Activated naive CD8-positive, alpha-beta T cell (primary cell): ENCODE results near the gene MAP2K2.

Source experiments
- H3K27ac Mint-ChIP-seq: one replicate; pipeline ENCODE4 v1.8.0; 2021; ENCODE audit warnings: mixed read lengths
- H3K27me3 Mint-ChIP-seq: one replicate; pipeline ENCODE4 v1.8.0; 2021; ENCODE audit warnings: mixed read lengths
- H3K36me3 Mint-ChIP-seq: one replicate; pipeline ENCODE4 v1.8.0; 2021; ENCODE audit warnings: mixed read lengths
- H3K4me1 Mint-ChIP-seq: one replicate; pipeline ENCODE4 v1.8.0; 2021; ENCODE audit warnings: low read depth, mixed read lengths
- H3K4me3 Mint-ChIP-seq: one replicate; pipeline ENCODE4 v1.8.0; 2021; ENCODE audit warnings: mild to moderate bottlenecking, mixed read lengths
- H3K9me3 Mint-ChIP-seq: one replicate; pipeline ENCODE4 v1.8.0; 2021; ENCODE audit warnings: low read depth, mixed read lengths

The MAP2K2 gene

DNA sequence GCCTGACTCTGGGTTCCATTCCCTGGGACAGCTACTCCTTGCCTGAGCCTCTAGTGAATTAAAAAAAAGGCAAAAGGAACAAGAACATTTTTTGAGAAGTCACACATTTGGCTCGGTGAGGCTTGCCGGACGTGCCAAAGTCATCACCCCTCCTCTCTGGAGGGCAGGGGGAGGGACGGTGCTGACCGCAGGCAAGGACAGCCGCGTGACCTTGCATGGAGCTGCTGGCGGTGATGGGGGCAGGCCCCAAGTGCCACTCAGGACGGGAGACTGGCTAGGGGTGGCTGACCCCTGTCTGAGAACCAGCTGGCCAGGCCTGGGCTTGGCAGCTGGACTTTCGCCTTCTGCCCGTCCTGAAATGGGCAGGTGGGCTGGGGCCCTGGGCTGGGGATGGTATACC lies 26.4 kb downstream of the MAP2K2 start:
- H3K27me3 Mint-ChIP-seq: no peaks in the 10 kb centered on the region
- H3K36me3 Mint-ChIP-seq: no peaks in the 10 kb centered on the region
- no peak overlapping the region for H3K27ac Mint-ChIP-seq
- H3K4me3 Mint-ChIP-seq: no peak overlapping the region
- no peaks in the 10 kb centered on the region for H3K4me1 Mint-ChIP-seq
- no peaks in the 10 kb centered on the region for H3K9me3 Mint-ChIP-seq

- Mint-ChIP-seq H3K4me1 (no peaks in the 10 kb centered on the region), H3K27ac (no peak overlapping the region), H3K36me3 (no peaks in the 10 kb centered on the region), H3K27me3 (no peaks in the 10 kb centered on the region), H3K4me3 (no peak overlapping the region), H3K9me3 (no peaks in the 10 kb centered on the region)
Observed at GRCh38 chr19:4096049-4096892, 27.7 kb downstream of the MAP2K2 start.

DNA sequence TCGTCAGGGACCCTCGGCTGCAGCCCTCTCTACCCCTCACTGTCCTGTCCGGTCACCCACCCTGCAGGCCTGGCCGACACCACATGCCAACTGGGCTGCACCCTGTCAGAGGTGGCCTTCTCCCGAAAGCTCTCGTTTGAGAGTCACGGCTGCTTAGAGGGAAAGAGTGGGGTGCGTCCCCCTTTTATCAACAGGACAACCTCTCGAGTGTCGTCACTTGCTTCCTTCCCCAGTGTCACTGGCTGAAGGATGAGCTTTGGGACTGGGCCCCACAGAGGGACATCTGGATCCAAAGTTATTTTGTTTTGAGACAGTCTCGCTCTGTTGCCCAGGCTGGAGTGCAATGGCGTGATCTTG lies 28.5 kb downstream of the MAP2K2 start:
- Mint-ChIP-seq H3K27me3 (no peaks in the 10 kb centered on the region), H3K27ac (no peak overlapping the region), H3K9me3 (no peaks in the 10 kb centered on the region)

GRCh38 chr19:4094761-4095487 lies 29.0 kb downstream of the MAP2K2 start:
- Mint-ChIP-seq H3K4me1 (peaks cover 1% of the 10 kb centered on the region), H3K9me3 (no peaks in the 10 kb centered on the region), H3K4me3 (no peak overlapping the region), H3K36me3 (no peaks in the 10 kb centered on the region), H3K27ac (no peak overlapping the region), H3K27me3 (no peaks in the 10 kb centered on the region)

More for the DNA sequence above, 28.5 kb downstream of the MAP2K2 start:
- Mint-ChIP-seq H3K36me3 (no peaks in the 10 kb centered on the region), H3K4me3 (no peak overlapping the region), H3K4me1 (no peaks in the 10 kb centered on the region)

DNA sequence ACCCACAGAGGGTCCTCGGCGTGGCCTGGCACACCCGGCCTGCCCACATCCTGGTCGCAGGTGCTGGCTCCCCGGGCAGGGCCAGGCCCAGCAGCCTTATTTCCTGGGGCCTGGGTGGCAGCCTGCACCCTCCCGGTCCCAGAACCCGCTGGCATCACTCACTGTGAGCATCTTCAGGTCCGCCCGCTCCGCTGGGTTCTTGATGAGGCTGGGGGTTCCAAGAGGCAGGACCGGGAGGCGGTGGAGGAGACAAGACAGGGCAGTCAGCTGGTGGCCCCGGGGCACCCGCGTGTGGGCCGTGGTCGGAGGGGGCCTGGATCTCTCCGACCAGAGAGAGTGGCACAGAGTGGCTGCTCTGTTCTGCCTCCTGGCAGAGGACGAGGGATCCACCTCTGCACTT lies 29.6 kb downstream of the MAP2K2 start:
- no peak overlapping the region for H3K27ac Mint-ChIP-seq
- no peaks in the 10 kb centered on the region for H3K9me3 Mint-ChIP-seq
- H3K4me3 Mint-ChIP-seq: no peak overlapping the region
- no peaks in the 10 kb centered on the region for H3K36me3 Mint-ChIP-seq
- H3K27me3 Mint-ChIP-seq: no peaks in the 10 kb centered on the region
- H3K4me1 Mint-ChIP-seq: peaks cover 5% of the 10 kb centered on the region

DNA sequence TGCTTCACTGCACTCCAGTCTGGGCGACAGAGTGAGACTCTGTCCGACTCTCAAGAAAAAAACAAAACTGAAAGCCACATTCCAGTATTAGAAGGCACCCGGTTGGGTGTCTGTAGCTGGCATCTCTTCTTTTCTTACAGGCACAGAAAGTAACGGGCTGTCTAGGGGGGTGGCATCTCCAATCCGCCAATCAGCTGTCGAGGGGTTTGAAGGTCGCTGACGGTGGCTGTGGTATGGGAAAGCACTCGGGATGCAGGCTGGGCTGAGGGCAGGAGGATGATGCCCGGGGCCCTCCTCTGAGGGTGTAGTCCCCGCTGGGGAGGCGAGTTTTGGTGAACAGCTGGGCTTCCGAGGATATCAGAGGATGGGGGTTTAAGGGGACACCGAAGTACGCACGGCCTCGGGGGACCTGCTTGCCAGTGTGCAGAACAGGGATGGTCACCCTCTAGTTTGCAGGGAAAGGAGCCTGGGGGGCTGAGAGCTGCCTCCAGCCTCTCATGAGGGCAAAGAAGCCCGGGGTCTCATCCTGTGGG lies 30.2 kb downstream of the MAP2K2 start:
- no peak overlapping the region for H3K4me3 Mint-ChIP-seq
- H3K4me1 Mint-ChIP-seq: peaks cover 11% of the 10 kb centered on the region
- no peak overlapping the region for H3K27ac Mint-ChIP-seq
- no peaks in the 10 kb centered on the region for H3K27me3 Mint-ChIP-seq
- no peaks in the 10 kb centered on the region for H3K36me3 Mint-ChIP-seq
- no peaks in the 10 kb centered on the region for H3K9me3 Mint-ChIP-seq

DNA sequence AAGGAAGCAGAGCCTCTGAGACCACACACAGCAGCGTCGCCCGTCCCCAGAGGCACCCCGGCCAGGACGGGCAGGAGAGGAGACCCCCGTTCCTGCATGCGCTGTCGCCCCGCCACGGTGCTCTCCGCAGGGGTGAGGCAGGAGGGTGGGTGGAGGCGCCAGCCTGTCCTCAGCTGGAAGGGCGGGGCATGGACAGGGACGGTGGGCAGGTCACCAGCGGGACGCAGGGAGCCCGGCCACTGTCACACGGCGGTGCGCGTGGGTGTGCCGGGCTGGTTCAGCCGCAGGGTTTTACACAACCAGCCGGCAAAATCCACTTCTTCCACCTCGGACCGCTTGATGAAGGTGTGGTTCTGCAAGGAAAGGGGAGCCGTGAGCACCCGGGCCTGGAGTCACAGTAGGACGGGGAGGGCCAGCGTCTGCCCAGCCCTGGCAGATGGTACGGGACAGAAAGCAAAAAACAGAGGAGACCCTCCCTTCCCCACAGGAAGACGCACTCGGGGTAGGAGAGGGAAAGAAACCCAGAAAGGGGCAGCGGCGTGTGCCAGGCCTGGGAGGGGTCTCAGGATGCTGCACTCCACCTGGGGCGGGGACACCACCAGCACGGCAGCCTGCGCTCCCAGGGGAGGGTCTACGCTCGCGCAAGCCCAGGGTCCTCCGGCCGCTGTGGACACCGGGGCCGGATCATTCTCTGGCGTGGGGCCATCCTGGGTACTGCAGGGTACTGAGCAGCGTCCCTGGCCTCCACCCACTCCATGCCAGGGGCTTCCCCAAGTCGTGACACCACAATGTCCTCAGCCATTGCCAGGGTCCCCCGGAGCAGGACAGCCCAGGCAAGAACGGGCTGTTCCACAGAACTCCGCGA lies 33.3 kb downstream of the MAP2K2 start:
- H3K4me1 Mint-ChIP-seq: peaks cover 40% of the 10 kb centered on the region

DNA sequence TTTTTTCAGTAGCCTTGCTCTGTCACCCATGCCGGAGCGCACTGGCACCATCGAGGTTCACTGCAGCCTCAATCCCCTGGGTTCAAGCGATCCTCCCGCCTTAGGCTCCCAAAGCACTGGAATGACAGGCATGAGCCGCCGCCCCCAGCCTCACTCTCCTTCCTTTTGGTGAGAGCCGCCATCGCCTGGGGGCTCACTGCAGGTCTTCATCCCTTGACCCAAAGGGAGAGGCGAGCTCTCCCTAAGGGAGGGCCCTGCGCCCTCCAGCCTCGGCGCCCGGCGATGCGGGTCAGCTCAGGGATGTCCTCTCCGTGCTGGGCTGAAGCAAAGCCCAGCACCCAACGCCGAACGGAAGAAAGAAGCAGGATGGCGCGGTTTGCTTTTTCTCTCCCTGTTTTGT lies 34.0 kb downstream of the MAP2K2 start:
- Mint-ChIP-seq H3K27ac (no peak overlapping the region), H3K4me3 (no peak overlapping the region), H3K36me3 (no peaks in the 10 kb centered on the region), H3K4me1 (peaks cover 41% of the 10 kb centered on the region), H3K9me3 (no peaks in the 10 kb centered on the region), H3K27me3 (no peaks in the 10 kb centered on the region)

More for the DNA sequence above, 33.3 kb downstream of the MAP2K2 start:
- H3K27me3 Mint-ChIP-seq: no peaks in the 10 kb centered on the region
- no peak overlapping the region for H3K4me3 Mint-ChIP-seq
- H3K9me3 Mint-ChIP-seq: no peaks in the 10 kb centered on the region
- H3K27ac Mint-ChIP-seq: no peak overlapping the region
- H3K36me3 Mint-ChIP-seq: no peaks in the 10 kb centered on the region

- H3K27me3 Mint-ChIP-seq: no peaks in the 10 kb centered on the region
- H3K4me3 Mint-ChIP-seq: peak overlapping the region; percentile 68
- H3K27ac Mint-ChIP-seq: peak overlapping the region; percentile 84
- H3K9me3 Mint-ChIP-seq: no peaks in the 10 kb centered on the region
- peaks cover 44% of the 10 kb centered on the region for H3K4me1 Mint-ChIP-seq
- H3K36me3 Mint-ChIP-seq: no peaks in the 10 kb centered on the region
Observed at GRCh38 chr19:4089400-4089908, 34.5 kb downstream of the MAP2K2 start.

DNA sequence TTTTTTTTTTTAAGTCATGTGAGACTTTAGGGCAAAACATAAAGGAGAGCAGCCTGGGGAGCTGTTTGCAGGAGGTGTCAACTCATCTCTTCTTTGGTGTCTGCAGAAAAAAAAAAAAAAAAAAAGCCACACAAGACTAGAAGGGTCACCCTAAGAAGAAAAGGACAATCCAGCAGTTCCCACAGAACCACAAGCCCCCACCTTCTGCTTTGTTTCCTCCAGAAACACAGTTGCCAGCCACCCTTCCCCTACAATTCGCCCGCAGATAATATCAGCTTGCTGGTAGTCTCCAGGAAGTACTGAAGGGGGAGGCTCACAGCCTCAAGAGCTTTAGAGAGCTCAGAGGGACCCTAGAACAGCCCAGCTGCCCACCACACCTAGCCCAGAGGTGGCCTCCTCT lies 34.9 kb downstream of the MAP2K2 start:
- peak overlapping the region; percentile 84 for H3K27ac Mint-ChIP-seq
- peak overlapping the region; percentile 68 for H3K4me3 Mint-ChIP-seq
- no peaks in the 10 kb centered on the region for H3K36me3 Mint-ChIP-seq
- peaks cover 46% of the 10 kb centered on the region for H3K4me1 Mint-ChIP-seq
- no peaks in the 10 kb centered on the region for H3K9me3 Mint-ChIP-seq
- no peaks in the 10 kb centered on the region for H3K27me3 Mint-ChIP-seq

- no peaks in the 10 kb centered on the region for H3K9me3 Mint-ChIP-seq
- no peaks in the 10 kb centered on the region for H3K27me3 Mint-ChIP-seq
- H3K4me3 Mint-ChIP-seq: peak overlapping the region; percentile 51
- no peak overlapping the region for H3K27ac Mint-ChIP-seq
- H3K4me1 Mint-ChIP-seq: peaks cover 54% of the 10 kb centered on the region
- H3K36me3 Mint-ChIP-seq: no peaks in the 10 kb centered on the region
Observed at GRCh38 chr19:4087787-4088679, 35.9 kb downstream of the MAP2K2 start.

- H3K36me3 Mint-ChIP-seq: no peaks in the 10 kb centered on the region
- no peaks in the 10 kb centered on the region for H3K9me3 Mint-ChIP-seq
- H3K4me1 Mint-ChIP-seq: peaks cover 56% of the 10 kb centered on the region
- no peak overlapping the region for H3K4me3 Mint-ChIP-seq
- peak overlapping the region; percentile 38 for H3K27ac Mint-ChIP-seq
- no peaks in the 10 kb centered on the region for H3K27me3 Mint-ChIP-seq
Observed at GRCh38 chr19:4086411-4086867, 37.5 kb downstream of the MAP2K2 start.

DNA sequence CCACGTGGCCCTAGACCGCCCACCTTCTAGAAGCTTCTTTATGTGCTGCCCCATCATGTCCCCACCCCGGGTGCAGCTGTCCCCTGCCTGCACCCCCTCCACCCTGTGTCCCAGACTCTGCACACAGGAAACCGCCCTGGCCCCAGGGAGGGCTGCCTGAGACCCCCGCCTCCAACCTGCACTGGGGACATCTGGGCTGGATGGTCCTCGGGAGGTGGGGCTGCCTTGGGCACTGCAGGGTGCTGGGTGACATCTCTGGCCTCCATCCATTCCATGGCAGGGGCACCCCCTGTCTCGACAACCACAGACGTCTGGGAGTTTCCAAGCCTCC lies 39.4 kb downstream of the MAP2K2 start:
- peaks cover 53% of the 10 kb centered on the region for H3K4me1 Mint-ChIP-seq
- no peaks in the 10 kb centered on the region for H3K9me3 Mint-ChIP-seq

More for the DNA sequence above, 39.4 kb downstream of the MAP2K2 start:
- Mint-ChIP-seq H3K27me3 (no peaks in the 10 kb centered on the region), H3K36me3 (no peaks in the 10 kb centered on the region), H3K27ac (peak overlapping the region; percentile 64), H3K4me3 (peak overlapping the region; percentile 35)
